K562 (cell line): ENCODE data around the gene KCND1. TPM values are rescaled to one million over a fixed set of nuclear protein-coding genes. Genes with fewer than 3 reads are reported as not detected.
A peak's percentile ranks its signal among the peaks of the same experiment; 100 is the strongest.

ENCODE experiments used
- ATAC-seq: fragments of 200-7000 bp; cut with Tn5 transposase; 3 replicates; pipeline ENCODE4 v1.9.1; 2020; ENCODE audit warnings: moderate library complexity
- BruUV-seq: library from RNA; stranded (reverse); fragments of 400-500 nt; replicated peaks from 2 replicates; lab custom pipeline; 2021; lab: Mats Ljungman, UMichigan
- CTCF ChIA-PET: fragments of 300-600 bp; formaldehyde crosslinking; extraction: SDS; loops from one replicate; lab custom pipeline; 2021; ENCODE audit warnings: low intra/inter-chr PET ratio; lab: Yijun Ruan, JAX
- POLR2A ChIA-PET: fragments of 300-600, 350-650 bp; sonication (Branson Sonifier 250); formaldehyde crosslinking; extraction: SDS; loops from one replicate; lab custom pipeline; 2021; ENCODE audit warnings: antibody characterized with exemption, inconsistent platforms; lab: Yijun Ruan, JAX
- DNase-seq, 4 experiments: peaks; one replicate each; pipeline versions ENCODE4 v3.0.0 to v3.0.0-alpha.2; 2011 to 2018; ENCODE audit warnings: low spot score in 3 of 4, mixed read lengths in 3 of 4; ENCODE audit errors: extremely low read depth in 1 of 4
- FAIRE-seq: peaks from 2 replicates; lab custom pipeline; 2011; peaks lifted over from hg19 to GRCh38; lab: Jason Lieb, UNC
- H2AFZ ChIP-seq: 2 replicates; pipeline ENCODE4 v1.6.0; 2011; ENCODE audit warnings: low read depth, low read length, control low read depth, inconsistent platforms
- H3K27ac ChIP-seq: fragments of 200-600 bp; 3 replicates; pipeline ENCODE4 v1.8.0; 2011; ENCODE audit warnings: low read depth, mild to moderate bottlenecking, control low read depth, inconsistent platforms, low read length, moderate library complexity, mixed read lengths; ENCODE audit errors: extremely low read depth
- H3K27me3 ChIP-seq, 2 experiments: fragments of 300-600 bp in 1 of 2; 2 replicates in 1 of 2; 3 replicates in 1 of 2; pipeline versions ENCODE4 v1.6.0 to v1.8.0; 2011; ENCODE audit warnings: inconsistent platforms in 2 of 2, low read length in 2 of 2, mild to moderate bottlenecking in 1 of 2, mixed read lengths in 1 of 2, moderate library complexity in 1 of 2; ENCODE audit not compliant: control insufficient read depth in 2 of 2, insufficient read depth in 2 of 2
- H3K36me3 ChIP-seq: fragments of 300-600 bp; 3 replicates; pipeline ENCODE4 v1.8.0; 2011; ENCODE audit warnings: mild to moderate bottlenecking, low read length, inconsistent platforms; ENCODE audit not compliant: control insufficient read depth, insufficient read depth
- H3K4me1 ChIP-seq, 2 experiments: fragments of 200-600 bp in 1 of 2; replicated peaks in 1 of 2; 2 replicates in 1 of 2; 3 replicates in 1 of 2; pipeline versions ENCODE4 v1.5.1 to v1.8.0; 2011; ENCODE audit warnings: inconsistent platforms in 2 of 2, low read length in 2 of 2, mild to moderate bottlenecking in 1 of 2, mixed read lengths in 1 of 2, moderate library complexity in 1 of 2; ENCODE audit not compliant: control insufficient read depth in 2 of 2, insufficient read depth in 2 of 2
- H3K4me2 ChIP-seq: 2 replicates; pipeline ENCODE4 v1.6.1; 2011; ENCODE audit warnings: low read length, control low read depth, inconsistent platforms, mixed read lengths; ENCODE audit not compliant: insufficient read depth
- H3K4me3 ChIP-seq: fragments of 200-600 bp; sonication (generic), shearing (Covaris generic); 2 replicates; pipeline ENCODE4 v1.5.1; 2016; ENCODE audit warnings: control low read depth, inconsistent platforms
- H3K79me2 ChIP-seq: fragments of 200-600 bp; 3 replicates; pipeline ENCODE4 v1.8.0; 2011; ENCODE audit warnings: low read length, inconsistent platforms; ENCODE audit not compliant: control insufficient read depth, insufficient read depth
- H3K9ac ChIP-seq, 2 experiments: 2 replicates each; pipeline versions ENCODE4 v1.6.0 to v1.6.1; 2011; ENCODE audit warnings: low read depth in 2 of 2, low read length in 2 of 2, control low read depth in 1 of 2, inconsistent platforms in 1 of 2, mild to moderate bottlenecking in 1 of 2, mixed read lengths in 1 of 2; ENCODE audit not compliant: insufficient read depth in 1 of 2
- H3K9me1 ChIP-seq: one replicate; pipeline ENCODE4 v1.6.0; 2011; ENCODE audit warnings: inconsistent platforms, mild to moderate bottlenecking, low read length, moderate library complexity; ENCODE audit not compliant: control insufficient read depth, insufficient read depth
- H3K9me3 ChIP-seq: replicated peaks from 2 replicates; pipeline ENCODE4 v1.5.1; 2011; ENCODE audit warnings: low read depth, low read length, inconsistent platforms; ENCODE audit not compliant: control insufficient read depth, insufficient read depth
- H4K20me1 ChIP-seq: replicated peaks from 2 replicates; pipeline ENCODE4 v1.6.1; 2011; ENCODE audit warnings: low read length, inconsistent platforms, mixed read lengths; ENCODE audit not compliant: control insufficient read depth, insufficient read depth
- CSDE1 ChIP-seq, 2 experiments: fragments of 450-650 bp; IDR thresholded peaks; 2 replicates each; pipeline ENCODE4 v1.6.1; 2016; ENCODE audit warnings: mild to moderate bottlenecking in 1 of 2
- MYNN ChIP-seq, 2 experiments: sonication (generic); formaldehyde crosslinking in 1 of 2; IDR thresholded peaks; 2 replicates each; pipeline versions ENCODE4 v1.5.0 to v1.6.1; 2016 to 2020; ENCODE audit warnings: antibody characterized with exemption in 1 of 2, missing genetic modification reagents in 1 of 2
- POLR2G ChIP-seq: fragments of 200-400 bp; formaldehyde crosslinking; IDR thresholded peaks from 2 replicates; pipeline ENCODE4 v1.6.1; 2017; ENCODE audit warnings: low read depth, mild to moderate bottlenecking, antibody characterized with exemption, low read length, moderate library complexity
- RBFOX2 ChIP-seq: fragments of 200-400 bp; formaldehyde crosslinking; IDR thresholded peaks from 2 replicates; pipeline ENCODE4 v1.6.1; 2017; ENCODE audit warnings: low read depth, mild to moderate bottlenecking, low read length, moderate library complexity
- TFAM ChIP-seq: fragments of 250-450 bp; sonication (Bioruptor Pico); conservative IDR thresholded peaks from 2 replicates; pipeline ENCODE4 v1.5.0; 2021; ENCODE audit warnings: mild to moderate bottlenecking, moderate library complexity
- WGBS: fragments of 100-300 bp; shearing (Covaris generic); methylation state at CpG from one replicate; pipeline ENCODE4 v1.1.6; 2016; ENCODE audit warnings: low coverage, mixed read lengths; ENCODE audit not compliant: insufficient coverage; ENCODE audit errors: missing lambda C conversion rate; 5-methylcytosine and 5-hydroxymethylcytosine counted together
- in situ Hi-C: fragments of 300-500 bp; cut with MboI; formaldehyde crosslinking; loops from 4 replicates; pipeline ENCODE4 v1.15.0; 2018; ENCODE audit warnings: inconsistent platforms, mixed read lengths
- intact Hi-C: fragments of 100-400 bp; cut with micrococcal nuclease; formaldehyde crosslinking; loops from 2 replicates; pipeline ENCODE4 v1.14.2; 2022
- polyA plus RNA-seq, 8 experiments: library from polyadenylated mRNA; depleted of rRNA in 4 of 8; stranded (reverse) in 5 of 8; unstranded in 3 of 8; fragments of >200 nt; fragmentation: Nextera tagmentation in 2 of 8; fragmentation: Illumina TruSeq in 1 of 8; extraction: Ambion mirVana in 2 of 8; extraction: Trizol in 1 of 8; gene quantifications; 2 replicates each; pipeline versions ENCODE4 v1.2.1 to v1.2.3, GENCODE V29; 2011 to 2014; ENCODE audit warnings: inconsistent platforms in 1 of 8, missing spikeins in 1 of 8
- total RNA-seq, 7 experiments: library from RNA; depleted of rRNA in 6 of 7; stranded (reverse); fragments of >200 nt in 6 of 7; fragmentation: Illumina TruSeq in 2 of 7; extraction: Trizol in 2 of 7; gene quantifications; 2 replicates each; pipeline versions ENCODE4 v1.2.1 to v1.2.3, GENCODE V29; 2011 to 2021; ENCODE audit warnings: low replicate concordance in 1 of 7
- TF ChIP-seq, protein P1 (sequence below): fragments of 150-350 bp; IDR thresholded peaks from 2 replicates; pipeline ENCODE4 v1.6.1; 2014; ENCODE audit warnings: low read depth, mild to moderate bottlenecking, low read length, borderline replicate concordance

Gene KCND1
- total and polyA plus RNA-seq, 9 of the 15 experiments (the other 6 are each of a cell fraction or from before 2014, with no cell fraction given), result 0.06 to 0.83 (median 0.39) TPM; not detected in 1

DNA sequence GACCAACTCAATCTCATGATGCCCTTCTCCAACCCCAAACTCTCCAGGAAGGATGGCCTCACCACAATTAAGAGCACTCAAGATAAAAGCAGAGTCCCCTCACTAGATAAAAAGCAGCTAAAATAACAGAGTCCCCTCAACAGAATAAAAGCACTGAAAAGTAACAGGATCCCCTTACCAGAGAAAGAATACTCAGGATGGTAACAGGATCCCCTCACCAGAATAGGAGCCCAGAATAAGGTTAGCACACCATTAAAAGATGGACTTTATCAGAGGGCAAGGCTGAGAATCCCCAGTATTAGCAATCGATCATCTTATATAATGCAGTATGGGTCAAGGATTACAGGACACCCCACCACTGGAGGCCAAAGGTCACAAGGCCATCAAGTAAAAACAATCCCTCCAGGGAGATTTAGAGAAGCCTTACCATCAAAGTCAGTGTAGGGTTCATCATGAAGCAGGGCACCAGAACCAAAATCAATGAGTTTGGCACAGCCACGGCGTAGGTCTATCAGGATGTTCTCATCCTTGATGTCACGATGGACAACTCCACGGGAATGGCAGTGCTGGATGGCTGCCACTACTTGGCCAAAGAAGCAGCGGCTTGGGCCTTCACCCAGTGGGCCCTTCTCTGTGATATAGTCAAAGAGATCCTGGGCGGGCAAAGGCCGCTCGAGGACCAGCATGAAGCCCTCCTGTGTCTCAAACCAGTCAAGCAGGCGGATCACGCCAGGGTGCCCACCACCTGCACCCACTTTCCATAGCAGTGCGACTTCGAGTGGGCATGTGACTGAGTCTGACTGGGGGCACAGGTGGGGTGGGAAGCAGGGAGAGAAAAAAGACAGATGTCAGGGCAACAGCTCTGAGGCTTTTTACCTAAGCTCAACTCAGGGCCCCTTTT, 56.8 kb downstream of the KCND1 start:
- H3K4me1 ChIP-seq, result peaks cover 37 to 38% of the 10 kb centered on the region in 2 experiments
- BruUV-seq, result no TSS peak
- peaks cover 77% of the 10 kb centered on the region for H3K79me2 ChIP-seq

More for the DNA sequence above, 56.8 kb downstream of the KCND1 start:
- no peaks in the 10 kb centered on the region for H3K9me3 ChIP-seq
- no peak for DNase-seq
- H3K27ac ChIP-seq, result no peak overlapping the region; the same call in 2 of the 3 replicates
- POLR2A ChIA-PET, result no interaction called here
- H2AFZ ChIP-seq, result no peak overlapping the region
- no peak overlapping the region for H3K4me3 ChIP-seq
- in situ Hi-C loops, result no loop called here
- peaks cover 56% of the 10 kb centered on the region for H3K36me3 ChIP-seq
- intact Hi-C loops, result loop anchor here (5.0 to 10.0 kb wide), 2 partner anchors 153 to 280 kb away; partner anchors contain the start of gene GLOD5
- TF ChIP-seq MYNN (IDR thresholded peaks at IDR 0.05) (peak; percentile 88), MYNN (CRISPR knock-in tag; IDR thresholded peaks at IDR 0.05) (no peak), TFAM (no peak), CSDE1 (IDR thresholded peaks at IDR 0.05) (no peak), POLR2G (peak; percentile 24; the same call in 1 of the 2 replicates), RBFOX2 (peak; percentile 51)
- TF ChIP-seq, protein P1, sequence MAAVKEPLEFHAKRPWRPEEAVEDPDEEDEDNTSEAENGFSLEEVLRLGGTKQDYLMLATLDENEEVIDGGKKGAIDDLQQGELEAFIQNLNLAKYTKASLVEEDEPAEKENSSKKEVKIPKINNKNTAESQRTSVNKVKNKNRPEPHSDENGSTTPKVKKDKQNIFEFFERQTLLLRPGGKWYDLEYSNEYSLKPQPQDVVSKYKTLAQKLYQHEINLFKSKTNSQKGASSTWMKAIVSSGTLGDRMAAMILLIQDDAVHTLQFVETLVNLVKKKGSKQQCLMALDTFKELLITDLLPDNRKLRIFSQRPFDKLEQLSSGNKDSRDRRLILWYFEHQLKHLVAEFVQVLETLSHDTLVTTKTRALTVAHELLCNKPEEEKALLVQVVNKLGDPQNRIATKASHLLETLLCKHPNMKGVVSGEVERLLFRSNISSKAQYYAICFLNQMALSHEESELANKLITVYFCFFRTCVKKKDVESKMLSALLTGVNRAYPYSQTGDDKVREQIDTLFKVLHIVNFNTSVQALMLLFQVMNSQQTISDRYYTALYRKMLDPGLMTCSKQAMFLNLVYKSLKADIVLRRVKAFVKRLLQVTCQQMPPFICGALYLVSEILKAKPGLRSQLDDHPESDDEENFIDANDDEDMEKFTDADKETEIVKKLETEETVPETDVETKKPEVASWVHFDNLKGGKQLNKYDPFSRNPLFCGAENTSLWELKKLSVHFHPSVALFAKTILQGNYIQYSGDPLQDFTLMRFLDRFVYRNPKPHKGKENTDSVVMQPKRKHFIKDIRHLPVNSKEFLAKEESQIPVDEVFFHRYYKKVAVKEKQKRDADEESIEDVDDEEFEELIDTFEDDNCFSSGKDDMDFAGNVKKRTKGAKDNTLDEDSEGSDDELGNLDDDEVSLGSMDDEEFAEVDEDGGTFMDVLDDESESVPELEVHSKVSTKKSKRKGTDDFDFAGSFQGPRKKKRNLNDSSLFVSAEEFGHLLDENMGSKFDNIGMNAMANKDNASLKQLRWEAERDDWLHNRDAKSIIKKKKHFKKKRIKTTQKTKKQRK, result no peak
- H3K9ac ChIP-seq, result peak overlapping the region in 1 of 2 experiments; percentile 82; a peak in 2 of 4 replicates
- no peak for FAIRE-seq
- H3K4me2 ChIP-seq, result peak overlapping the region; percentile 67
- no peaks in the 10 kb centered on the region for H3K9me1 ChIP-seq
- CTCF ChIA-PET, result no interaction called here
- peaks cover 40% of the 10 kb centered on the region for H4K20me1 ChIP-seq
- no peaks in the 10 kb centered on the region; a peak in 1 of 5 replicates for H3K27me3 ChIP-seq
- 85% methylated on average over 11 of the region's 13 CpGs for WGBS
- ATAC-seq, result no peak
